MM.1S (cell line): ENCODE measurements around the gene ABCC4.

Source experiments
- CTCF ChIP-seq: fragments of 300-600 bp; sonication (generic); IDR thresholded peaks from 2 replicates; pipeline ENCODE4 v1.5.1; 2016; ENCODE audit warnings: antibody characterized with exemption, low read length, mixed read lengths
- EZH2 ChIP-seq: fragments of 300-600 bp; sonication (generic); optimal IDR thresholded peaks from 2 replicates; pipeline ENCODE3; 2017; ENCODE audit warnings: low read depth, mild to moderate bottlenecking, antibody characterized with exemption, low read length, mixed read lengths

- TF ChIP-seq EZH2: no peak
- no peak for TF ChIP-seq CTCF
Measured at GRCh38 chr13:95003019-95003813, 298.0 kb downstream of the ABCC4 start.
